H1 (cell line): ENCODE measurements around the gene NR5A1. TPM values are rescaled to one million over a fixed set of nuclear protein-coding genes. Genes with fewer than 3 reads are reported as not detected.

ENCODE experiments used
- CTCF ChIA-PET: fragments of 300-600 bp; sonication (Branson Sonifier 250); formaldehyde crosslinking; loops from one replicate; lab custom pipeline; 2021; ENCODE audit not compliant: partially characterized antibody; lab: Charles Lee
- POLR2A ChIA-PET: fragments of 300-600 bp; sonication (Branson Sonifier 250); formaldehyde crosslinking; loops from one replicate; lab custom pipeline; 2021; ENCODE audit warnings: inconsistent platforms; ENCODE audit not compliant: partially characterized antibody; lab: Charles Lee
- DNase-seq, 2 experiments: peaks; one replicate each; pipeline versions ENCODE4 v3.0.0 to v3.0.0-alpha.2; 2010 to 2022; ENCODE audit warnings: low spot score in 2 of 2, low read depth in 1 of 2, mixed read lengths in 1 of 2
- FAIRE-seq: peaks from 2 replicates; lab custom pipeline; 2011; peaks lifted over from hg19 to GRCh38; lab: Jason Lieb, UNC
- H2AFZ ChIP-seq: 2 replicates; pipeline ENCODE4 v1.8.1; 2012; ENCODE audit warnings: low read length, inconsistent platforms
- H2AK5ac ChIP-seq: 2 replicates; pipeline ENCODE4 v1.6.1; 2013; ENCODE audit warnings: low read depth, low read length
- H2BK120ac ChIP-seq: replicated peaks from 2 replicates; pipeline ENCODE3; 2013; ENCODE audit warnings: low read depth, low read length, inconsistent platforms
- H2BK12ac ChIP-seq: 2 replicates; pipeline ENCODE4 v1.6.1; 2013; ENCODE audit warnings: low read depth, low read length
- H2BK15ac ChIP-seq: 2 replicates; pipeline ENCODE4 v1.6.1; 2013; ENCODE audit warnings: low read length
- H2BK20ac ChIP-seq: 2 replicates; pipeline ENCODE4 v1.6.1; 2013; ENCODE audit warnings: low read length
- H2BK5ac ChIP-seq: 2 replicates; pipeline ENCODE4 v1.6.1; 2013; ENCODE audit warnings: low read depth, low read length
- H3K14ac ChIP-seq: 2 replicates; pipeline ENCODE4 v1.6.1; 2013; ENCODE audit warnings: inconsistent platforms; ENCODE audit not compliant: insufficient read length
- H3K18ac ChIP-seq: 2 replicates; pipeline ENCODE4 v1.6.1; 2013; ENCODE audit warnings: low read length; ENCODE audit errors: extremely low read depth
- H3K23ac ChIP-seq: 2 replicates; pipeline ENCODE4 v1.6.1; 2013; ENCODE audit warnings: inconsistent platforms; ENCODE audit not compliant: insufficient read length
- H3K23me2 ChIP-seq: 2 replicates; pipeline ENCODE4 v1.6.1; 2013; ENCODE audit warnings: low read depth, low read length
- H3K27ac ChIP-seq: 2 replicates; pipeline ENCODE4 v1.6.1; 2011; ENCODE audit warnings: low read depth, low read length, inconsistent platforms
- H3K27me3 ChIP-seq, 4 experiments: replicated peaks in 1 of 4; 1 replicate in 1 of 4; 2 replicates in 3 of 4; pipeline versions ENCODE4 v1.6.1 to v1.8.1; 2011 to 2013; ENCODE audit warnings: low read length in 3 of 4, mild to moderate bottlenecking in 3 of 4, inconsistent platforms in 2 of 4, mixed read lengths in 2 of 4, moderate library complexity in 1 of 4; ENCODE audit not compliant: control insufficient read depth in 3 of 4, insufficient read depth in 3 of 4; ENCODE audit errors: extremely low read depth in 1 of 4
- H3K36me3 ChIP-seq, 4 experiments: 2 replicates each; pipeline versions ENCODE4 v1.6.1 to v1.8.1; 2011 to 2013; ENCODE audit warnings: mild to moderate bottlenecking in 4 of 4, low read length in 3 of 4, moderate library complexity in 2 of 4, control low read depth in 1 of 4, inconsistent platforms in 1 of 4; ENCODE audit not compliant: insufficient read depth in 4 of 4, control insufficient read depth in 2 of 4
- H3K4ac ChIP-seq: replicated peaks from 2 replicates; pipeline ENCODE3; 2013; ENCODE audit warnings: low read length, low read depth, mixed read lengths, inconsistent platforms; ENCODE audit not compliant: insufficient read length
- H3K4me1 ChIP-seq, 4 experiments: replicated peaks in 1 of 4; 1 replicate in 1 of 4; 2 replicates in 3 of 4; pipeline versions ENCODE4 v1.6.1 to v1.8.1; 2011 to 2013; ENCODE audit warnings: low read length in 3 of 4, inconsistent platforms in 2 of 4, mixed read lengths in 1 of 4; ENCODE audit not compliant: insufficient read depth in 4 of 4, control insufficient read depth in 3 of 4
- H3K4me2 ChIP-seq, 2 experiments: 2 replicates each; pipeline versions ENCODE4 v1.6.1 to v1.8.1; 2011 to 2013; ENCODE audit warnings: low read depth in 2 of 2, low read length in 2 of 2, control low read depth in 1 of 2, inconsistent platforms in 1 of 2, mild to moderate bottlenecking in 1 of 2; ENCODE audit not compliant: insufficient read depth in 1 of 2
- H3K4me3 ChIP-seq, 4 experiments: fragments of 200-600, 300-600 bp in 1 of 4; sonication (generic), shearing (Covaris generic), sonication (Bioruptor Twin) in 1 of 4; 2 replicates each; pipeline versions ENCODE4 v1.5.1 to v1.8.1; 2011 to 2016; ENCODE audit warnings: low read length in 4 of 4, low read depth in 3 of 4, control low read depth in 2 of 4, inconsistent platforms in 2 of 4, mild to moderate bottlenecking in 2 of 4, mixed read lengths in 1 of 4, moderate library complexity in 1 of 4; ENCODE audit not compliant: insufficient read depth in 2 of 4; ENCODE audit errors: extremely low read depth in 1 of 4
- H3K56ac ChIP-seq: replicated peaks from 2 replicates; pipeline ENCODE3; 2013; ENCODE audit warnings: low read depth, mild to moderate bottlenecking, mixed read lengths, low read length, inconsistent platforms; ENCODE audit not compliant: insufficient read length
- H3K79me1 ChIP-seq: 2 replicates; pipeline ENCODE4 v1.6.1; 2013; ENCODE audit warnings: low read depth, low read length, control low read depth
- H3K79me2 ChIP-seq, 2 experiments: 2 replicates each; pipeline versions ENCODE4 v1.6.1 to v1.8.1; 2012 to 2013; ENCODE audit warnings: low read length in 2 of 2, mild to moderate bottlenecking in 2 of 2, inconsistent platforms in 1 of 2; ENCODE audit not compliant: insufficient read depth in 2 of 2, control insufficient read depth in 1 of 2
- H3K9ac ChIP-seq, 4 experiments: replicated peaks in 1 of 4; 1 replicate in 1 of 4; 2 replicates in 3 of 4; pipeline versions ENCODE4 v1.6.1 to v1.8.1; 2011 to 2013; ENCODE audit warnings: low read depth in 3 of 4, low read length in 3 of 4, control low read depth in 2 of 4, mild to moderate bottlenecking in 2 of 4, moderate library complexity in 2 of 4, inconsistent platforms in 1 of 4; ENCODE audit errors: extremely low read depth in 1 of 4
- H3K9me3 ChIP-seq, 2 experiments: 2 replicates each; pipeline versions ENCODE4 v1.6.1 to v1.8.1; 2012 to 2013; ENCODE audit warnings: mild to moderate bottlenecking in 2 of 2, moderate library complexity in 2 of 2, control low read depth in 1 of 2, inconsistent platforms in 1 of 2, low read depth in 1 of 2, low read length in 1 of 2, mixed read lengths in 1 of 2; ENCODE audit not compliant: insufficient read depth in 2 of 2
- H4K20me1 ChIP-seq, 2 experiments: replicated peaks in 1 of 2; 2 replicates each; pipeline versions ENCODE3 to v1.8.1; 2011 to 2013; ENCODE audit warnings: inconsistent platforms in 2 of 2, low read length in 2 of 2, mild to moderate bottlenecking in 1 of 2; ENCODE audit not compliant: insufficient read depth in 2 of 2, control insufficient read depth in 1 of 2
- H4K5ac ChIP-seq: 2 replicates; pipeline ENCODE4 v1.6.1; 2013; ENCODE audit warnings: low read length, low read depth, mixed read lengths, inconsistent platforms; ENCODE audit not compliant: insufficient read length
- H4K8ac ChIP-seq: 2 replicates; pipeline ENCODE4 v1.8.0; 2013; ENCODE audit warnings: mild to moderate bottlenecking, moderate library complexity, low read length, inconsistent platforms; ENCODE audit not compliant: insufficient read depth; ENCODE audit errors: extremely low read depth
- H4K91ac ChIP-seq: replicated peaks from 2 replicates; pipeline ENCODE3; 2013; ENCODE audit warnings: low read length, mixed read lengths, inconsistent platforms; ENCODE audit not compliant: insufficient read length
- BCL11A ChIP-seq, 2 experiments: IDR thresholded peaks; one replicate each; pipeline ENCODE4 v1.6.1; 2011; ENCODE audit warnings: low read depth in 2 of 2, low read length in 2 of 2, mild to moderate bottlenecking in 2 of 2
- RAD21 ChIP-seq, 2 experiments: IDR thresholded peaks in 1 of 2; conservative IDR thresholded peaks in 1 of 2; 2 replicates each; pipeline ENCODE4 v1.6.1; 2011; ENCODE audit warnings: low read depth in 2 of 2, low read length in 2 of 2, improper control_type of control experiment in 1 of 2, inconsistent platforms in 1 of 2, mild to moderate bottlenecking in 1 of 2, moderate library complexity in 1 of 2
- WGBS, 2 experiments: shearing (Covaris generic) in 1 of 2; methylation state at CpG; one replicate each; pipeline versions ENCODE4 v1.1.6 to v1.1.7; 2013 to 2015; ENCODE audit warnings: low lambda C conversion rate in 2 of 2, mixed read lengths in 2 of 2, inconsistent platforms in 1 of 2, low coverage in 1 of 2, missing lambda C conversion rate in 1 of 2; ENCODE audit not compliant: insufficient replicate concordance in 2 of 2, insufficient coverage in 1 of 2, insufficient read length in 1 of 2; ENCODE audit errors: extremely low coverage in 1 of 2, missing lambda C conversion rate in 1 of 2; 5-methylcytosine and 5-hydroxymethylcytosine counted together
- polyA plus RNA-seq, 7 experiments: library from polyadenylated mRNA; depleted of rRNA in 3 of 7; stranded (reverse) in 5 of 7; unstranded in 2 of 7; fragments of >200 nt in 5 of 7; fragments of 200-250 nt in 2 of 7; gene quantifications; 1 replicate in 5 of 7; 2 replicates in 1 of 7; 4 replicates in 1 of 7; pipeline versions ENCODE4 v1.2.1 to v1.2.3, GENCODE V29; 2011 to 2013; ENCODE audit warnings: missing spikeins in 2 of 7, mixed read lengths in 2 of 7
- total RNA-seq: library from RNA; stranded (reverse); fragmentation: NEBNext Ultra II Directional; extraction: Animal tissue kit (Norgen Biotek cat#: 25700); gene quantifications from 2 replicates; pipeline ENCODE4 v1.2.1, GENCODE V29; 2021
- TF ChIP-seq, protein P1 (sequence below), 3 experiments: IDR thresholded peaks; 1 replicate in 2 of 3; 2 replicates in 1 of 3; pipeline versions ENCODE4 v1.5.1 to v1.6.1; 2011; ENCODE audit warnings: low read length in 3 of 3, mild to moderate bottlenecking in 3 of 3, inconsistent platforms in 2 of 3, low read depth in 1 of 3, moderate library complexity in 1 of 3; ENCODE audit not compliant: insufficient read depth in 1 of 3; ENCODE audit errors: control extremely low read depth in 1 of 3

NR5A1 gene
- total and polyA plus RNA-seq, 2 of the 8 experiments (the other 6 are each of a cell fraction or from before 2014, with no cell fraction given), result 0.29 to 0.58 TPM

GRCh38 chr9:124511426-124511840, 4.2 kb upstream of the NR5A1 start:
- no peak overlapping the region for H2AFZ ChIP-seq
- no peak overlapping the region for H3K4me3 ChIP-seq
- H3K4me2 ChIP-seq, result no peak overlapping the region
- no peak overlapping the region for H4K91ac ChIP-seq
- H4K5ac ChIP-seq, result no peak overlapping the region
- H3K23ac ChIP-seq, result no peak overlapping the region
- 72% methylated on average over 6 of the region's 6 CpGs; no CpG with 5 or more reads in 1 of the 2 experiments for WGBS, 2 experiments
- TF ChIP-seq RAD21 (IDR thresholded peaks at IDR 0.05 in 1 of 2, conservative IDR thresholded peaks at IDR 0.05 in 1 of 2; ENCODE audit: low read depth in 2 of 2, low read length in 2 of 2), result peak; percentile 50 to 61
- TF ChIP-seq, protein P1, sequence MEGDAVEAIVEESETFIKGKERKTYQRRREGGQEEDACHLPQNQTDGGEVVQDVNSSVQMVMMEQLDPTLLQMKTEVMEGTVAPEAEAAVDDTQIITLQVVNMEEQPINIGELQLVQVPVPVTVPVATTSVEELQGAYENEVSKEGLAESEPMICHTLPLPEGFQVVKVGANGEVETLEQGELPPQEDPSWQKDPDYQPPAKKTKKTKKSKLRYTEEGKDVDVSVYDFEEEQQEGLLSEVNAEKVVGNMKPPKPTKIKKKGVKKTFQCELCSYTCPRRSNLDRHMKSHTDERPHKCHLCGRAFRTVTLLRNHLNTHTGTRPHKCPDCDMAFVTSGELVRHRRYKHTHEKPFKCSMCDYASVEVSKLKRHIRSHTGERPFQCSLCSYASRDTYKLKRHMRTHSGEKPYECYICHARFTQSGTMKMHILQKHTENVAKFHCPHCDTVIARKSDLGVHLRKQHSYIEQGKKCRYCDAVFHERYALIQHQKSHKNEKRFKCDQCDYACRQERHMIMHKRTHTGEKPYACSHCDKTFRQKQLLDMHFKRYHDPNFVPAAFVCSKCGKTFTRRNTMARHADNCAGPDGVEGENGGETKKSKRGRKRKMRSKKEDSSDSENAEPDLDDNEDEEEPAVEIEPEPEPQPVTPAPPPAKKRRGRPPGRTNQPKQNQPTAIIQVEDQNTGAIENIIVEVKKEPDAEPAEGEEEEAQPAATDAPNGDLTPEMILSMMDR (IDR thresholded peaks at IDR 0.05; ENCODE audit: control extremely low read depth in 1 of 3, insufficient read depth in 1 of 3, low read depth in 1 of 3, low read length in 3 of 3), result peak in 2 of 3 experiments; percentile 24 to 45; a peak in 2 of 4 replicates
- no peak for TF ChIP-seq BCL11A (IDR thresholded peaks at IDR 0.05; ENCODE audit: low read depth in 2 of 2, low read length in 2 of 2)
- peaks cover 0 to 18% (median 4%) of the 10 kb centered on the region in 4 experiments; a peak in 6 of 7 replicates for H3K4me1 ChIP-seq
- CTCF ChIA-PET, result interaction anchor here (0.8 to 19.2 kb wide), 8 partner anchors 12 to 341 kb away, joined by 3 to 234 read pairs (median 4); no protein-coding TSS in a partner anchor
- peak overlapping the region; percentile 74; the same call in 1 of the 2 replicates for H4K8ac ChIP-seq
- no peak overlapping the region for H2BK15ac ChIP-seq
- H3K36me3 ChIP-seq, result no peaks in the 10 kb centered on the region
- peaks cover 0 to 4% (median 2%) of the 10 kb centered on the region in 4 experiments; a peak in 1 of 7 replicates for H3K27me3 ChIP-seq
- H2BK12ac ChIP-seq, result no peak overlapping the region
- H2BK120ac ChIP-seq, result no peak overlapping the region
- no peak overlapping the region for H3K9ac ChIP-seq
- POLR2A ChIA-PET, result interaction anchor here (0.8 to 1.5 kb wide), 3 partner anchors 11 to 83 kb away, joined by 3 to 5 read pairs (median 4); no protein-coding TSS in a partner anchor
- no peaks in the 10 kb centered on the region for H3K79me2 ChIP-seq
- no peak overlapping the region for H3K4ac ChIP-seq
- H2BK20ac ChIP-seq, result no peak overlapping the region
- no peak overlapping the region for H3K27ac ChIP-seq
- H4K20me1 ChIP-seq, result no peaks in the 10 kb centered on the region
- H3K18ac ChIP-seq, result no peak overlapping the region
- H3K9me3 ChIP-seq, result no peaks in the 10 kb centered on the region
- H3K14ac ChIP-seq, result no peak overlapping the region
- H3K56ac ChIP-seq, result no peak overlapping the region
- H3K23me2 ChIP-seq, result no peaks in the 10 kb centered on the region
- FAIRE-seq (no peak), DNase-seq (peak in 1 of 2 experiments; percentile 63)
- no peak overlapping the region for H2AK5ac ChIP-seq
- H2BK5ac ChIP-seq, result no peak overlapping the region; the same call in 1 of the 2 replicates
- H3K79me1 ChIP-seq, result no peaks in the 10 kb centered on the region
